HG03025 (cell line): ENCODE results near the gene MTMR11.

Experiments used
- ATAC-seq: cut with Tn5 transposase; IDR thresholded peaks from one replicate; pipeline ENCODE4 v1.9.1; 2021; ENCODE audit warnings: mild to moderate bottlenecking, moderate library complexity; ENCODE audit not compliant: unreplicated experiment, low FRiP score

Gene MTMR11

GRCh38 chr1:149937759-149938158, 1.1 kb upstream of the MTMR11 start:
- ATAC-seq, result no peak

- no peak for ATAC-seq
Observed at GRCh38 chr1:149936992-149937705, 470 bp upstream of the MTMR11 start.

GRCh38 chr1:149934356-149934755, 2.3 kb downstream of the MTMR11 start:
- ATAC-seq, result no peak

- ATAC-seq, result no peak
Observed at GRCh38 chr1:149933208-149933607, 3.5 kb downstream of the MTMR11 start.

- no peak for ATAC-seq
Observed at GRCh38 chr1:149932474-149932873, 4.2 kb downstream of the MTMR11 start.

GRCh38 chr1:149931212-149931790, 5.4 kb downstream of the MTMR11 start:
- ATAC-seq, result no peak

- ATAC-seq, result no peak
Observed at GRCh38 chr1:149929856-149930255, 6.8 kb downstream of the MTMR11 start.

DNA sequence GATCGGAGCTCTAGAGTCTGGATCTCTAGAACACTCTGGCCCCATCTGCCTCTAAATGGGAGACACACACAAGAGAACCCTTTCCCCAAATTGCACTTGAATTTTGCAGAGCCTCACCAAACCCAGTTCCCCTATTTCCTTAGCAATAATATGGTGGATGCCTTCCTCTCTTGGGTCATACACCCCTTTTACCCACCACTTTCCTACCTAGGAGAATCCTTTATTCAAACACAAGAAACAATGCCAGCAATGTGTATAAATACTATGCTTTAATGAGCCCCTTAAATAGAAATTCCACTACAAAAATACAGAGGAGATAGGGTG, 8.3 kb downstream of the MTMR11 start:
- no peak for ATAC-seq

- ATAC-seq, result peak; percentile 91
Observed at GRCh38 chr1:149927563-149928400, 8.9 kb downstream of the MTMR11 start, which contains the start of gene SF3B4. TSS of gene SF3B4 (minus strand) at chr1:149927803. CDS start at chr1:149927759, 44 bp downstream.

- ATAC-seq, result peak; percentile 7
Observed at GRCh38 chr1:149927056-149927562, 9.6 kb downstream of the MTMR11 start.

DNA sequence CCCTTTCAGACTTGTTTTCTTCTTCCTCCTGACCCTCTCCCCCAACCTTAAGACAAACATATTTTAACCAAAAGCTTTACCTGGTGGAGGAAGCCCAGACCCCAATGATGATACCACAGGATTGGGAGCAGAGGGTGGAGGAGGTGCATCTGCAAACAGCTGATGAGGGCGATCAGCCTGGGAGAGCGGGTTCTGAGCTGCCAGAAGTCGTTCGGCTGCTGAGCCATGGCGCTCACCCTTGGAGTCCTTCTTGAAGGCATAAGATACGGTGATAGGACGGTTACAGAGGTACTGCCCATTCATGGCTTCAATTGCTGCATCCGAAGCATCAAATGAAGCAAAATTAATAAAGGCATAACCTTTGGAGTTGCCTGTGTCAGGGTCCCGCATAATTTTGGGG, 10.4 kb downstream of the MTMR11 start:
- no peak for ATAC-seq

GRCh38 chr1:149925751-149926150, 10.9 kb downstream of the MTMR11 start:
- no peak for ATAC-seq

DNA sequence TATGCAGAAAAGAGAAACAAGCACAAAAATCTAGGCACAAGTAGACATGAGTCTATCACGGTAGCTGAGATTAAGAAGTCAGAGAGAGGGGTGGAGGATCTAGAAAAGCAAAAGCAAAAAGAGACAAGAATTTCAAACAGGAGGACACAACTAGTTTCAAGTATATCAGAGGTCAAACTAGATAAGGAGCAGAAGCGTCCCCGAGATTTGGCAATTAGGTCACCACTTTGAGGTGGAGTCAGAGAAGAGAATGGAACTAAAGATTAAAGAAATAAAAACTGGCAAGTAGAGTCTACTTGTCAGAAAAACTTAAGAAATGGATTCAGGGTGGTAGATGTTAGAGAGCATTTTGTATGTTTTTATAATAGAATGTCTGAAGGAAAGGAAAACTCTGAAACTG, 11.3 kb downstream of the MTMR11 start:
- ATAC-seq, result no peak

DNA sequence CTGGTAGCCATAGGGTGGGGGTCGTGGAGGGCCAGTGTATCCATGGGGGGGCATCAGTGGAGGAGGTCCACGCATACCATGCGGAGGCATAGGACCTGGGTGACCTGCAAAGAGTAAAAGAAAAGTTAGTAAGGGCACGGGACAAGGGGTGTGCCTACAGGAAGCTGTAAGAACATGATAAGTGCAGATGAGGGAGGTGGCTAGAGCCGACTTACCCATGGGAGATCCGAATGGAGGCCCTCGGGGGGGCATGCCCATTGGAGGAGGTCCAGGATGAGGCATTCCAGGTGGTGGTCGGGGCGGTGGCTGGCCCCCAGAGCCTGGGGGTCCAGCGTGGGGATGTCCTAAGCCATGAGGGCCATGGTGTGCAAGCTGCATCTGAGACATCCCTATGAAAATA, 13.1 kb downstream of the MTMR11 start:
- no peak for ATAC-seq

DNA sequence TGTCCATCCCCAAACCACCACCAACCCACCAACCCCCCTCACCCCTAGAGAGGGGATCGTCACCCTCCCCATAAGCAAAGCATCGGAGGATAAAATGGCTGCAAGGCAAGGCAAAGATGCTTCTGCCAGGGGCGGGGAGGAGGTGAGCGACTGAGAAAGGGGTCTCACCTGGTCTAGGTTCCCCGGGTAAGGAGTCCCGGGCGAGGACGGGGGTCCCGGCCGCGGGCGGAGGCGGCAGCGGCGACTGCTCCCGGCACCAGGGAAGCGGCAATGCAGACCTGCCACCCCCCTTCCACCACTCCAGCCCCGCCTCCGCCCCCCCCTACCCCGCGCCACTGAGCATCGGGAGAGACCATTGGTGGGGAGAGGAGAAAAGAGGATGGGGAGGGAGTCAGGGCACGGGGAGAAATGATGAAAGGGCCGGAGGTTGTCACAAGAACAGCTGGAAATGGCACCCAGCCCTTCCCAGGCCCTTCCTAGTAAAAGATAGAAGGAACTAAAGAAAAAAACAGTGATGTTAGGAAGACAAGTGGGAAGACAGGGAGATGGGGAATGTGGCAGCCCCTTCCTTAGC, 19.0 kb downstream of the MTMR11 start, which contains the start of gene SV2A:
Gene SV2A (minus strand): TSS at position 274 of the 574 bp plus-strand sequence. CDS start 4,004 bp downstream, outside the sequence.
- no peak for ATAC-seq

DNA sequence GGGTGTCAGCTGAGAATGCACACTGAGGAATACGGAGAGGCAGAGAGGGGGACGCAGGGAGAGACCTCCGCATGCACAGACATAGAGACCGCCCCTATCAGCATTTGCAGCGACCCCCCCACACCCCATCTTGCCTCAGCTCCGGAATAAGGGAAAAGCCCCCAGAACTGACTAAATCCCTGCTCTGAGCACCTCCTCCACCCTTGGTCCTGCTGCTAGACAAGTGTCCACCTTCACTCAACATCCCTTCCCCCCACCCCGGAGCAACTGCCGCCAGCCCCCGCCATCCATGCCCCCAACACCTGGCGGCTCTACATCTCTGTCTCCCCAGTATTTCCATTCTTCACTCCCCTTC, 19.8 kb downstream of the MTMR11 start:
- ATAC-seq, result no peak

- ATAC-seq, result no peak
Observed at GRCh38 chr1:149916193-149916897, 20.3 kb downstream of the MTMR11 start.

- ATAC-seq, result no peak
Observed at GRCh38 chr1:149915429-149916192, 21.1 kb downstream of the MTMR11 start.

DNA sequence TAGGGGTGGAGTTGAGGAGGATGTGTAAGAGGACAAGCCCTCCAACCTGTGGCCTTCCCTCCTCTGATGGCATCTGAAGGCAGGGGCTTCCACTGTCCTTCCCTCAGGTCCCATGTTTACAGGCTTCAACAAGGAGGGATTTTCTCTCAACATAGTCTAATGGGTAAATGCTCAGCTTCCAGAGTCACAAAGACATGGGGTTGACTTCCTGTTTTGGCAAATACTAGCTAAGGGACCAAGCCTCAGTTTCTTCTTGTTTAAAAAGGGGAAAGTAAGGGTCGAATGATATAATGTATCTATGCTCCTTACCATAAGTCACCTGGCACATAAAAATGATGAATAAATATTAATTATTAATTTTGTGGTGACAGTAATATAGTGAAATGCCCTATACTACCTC, 22.1 kb downstream of the MTMR11 start:
- no peak for ATAC-seq
